Activated CD4-positive, alpha-beta T cell treated with anti-CD3 and anti-CD28 coated beads, Interleukin-2, amount 10 ng/mL, durations not matched to agents 24 days and 14 days (primary cell): ENCODE data around the gene AGRP. TPM values are rescaled to one million over a fixed set of nuclear protein-coding genes. Genes with fewer than 3 reads are reported as not detected.

Experiments used
- DNase-seq: peaks from one replicate; pipeline ENCODE4 v3.0.0; 2022
- H3K27ac Mint-ChIP-seq: one replicate; pipeline ENCODE4 v1.8.0; 2022; ENCODE audit warnings: mild to moderate bottlenecking, mixed read lengths
- H3K27me3 Mint-ChIP-seq: one replicate; pipeline ENCODE4 v1.8.0; 2022; ENCODE audit warnings: mixed read lengths
- H3K36me3 Mint-ChIP-seq: one replicate; pipeline ENCODE4 v1.8.0; 2022; ENCODE audit warnings: low read depth, mild to moderate bottlenecking, mixed read lengths
- H3K4me1 Mint-ChIP-seq: one replicate; pipeline ENCODE4 v1.8.0; 2021; ENCODE audit warnings: mixed read lengths
- H3K4me3 Mint-ChIP-seq: one replicate; pipeline ENCODE4 v1.8.0; 2022; ENCODE audit warnings: mild to moderate bottlenecking, moderate library complexity, mixed read lengths
- H3K9me3 Mint-ChIP-seq: one replicate; pipeline ENCODE4 v1.8.0; 2021; ENCODE audit warnings: mixed read lengths
- intact Hi-C: fragments of 100-400 bp; cut with micrococcal nuclease; formaldehyde crosslinking; loops from one replicate; pipeline ENCODE4 v1.15.1; 2023
- total RNA-seq: library from RNA; stranded (reverse); gene quantifications from 2 replicates; pipeline ENCODE4 v1.2.3, GENCODE V29; 2022

AGRP gene
- total RNA-seq, 1 donor from 2014 or later = not detected

GRCh38 chr16:67486805-67487204 is 3.5 kb upstream of the AGRP start:
- H3K4me1 Mint-ChIP-seq = peaks cover 18% of the 10 kb centered on the region
- peaks cover 8% of the 10 kb centered on the region for H3K36me3 Mint-ChIP-seq
- no peak overlapping the region for H3K4me3 Mint-ChIP-seq
- H3K27ac Mint-ChIP-seq = no peak overlapping the region
- DNase-seq = no peak
- intact Hi-C loops = loop anchor here (10.0 kb wide), 1 partner anchor 318 kb away; the partner anchor contains the start of genes RANBP10 and TSNAXIP1
- H3K9me3 Mint-ChIP-seq = no peaks in the 10 kb centered on the region
- H3K27me3 Mint-ChIP-seq = no peaks in the 10 kb centered on the region

GRCh38 chr16:67483731-67484525 is 581 bp upstream of the AGRP start:
- intact Hi-C loops = loop anchor here (5.0 to 10.0 kb wide), 2 partner anchors 321 to 453 kb away; partner anchors contain the start of genes PSMB10, RANBP10 and TSNAXIP1
- DNase-seq = no peak
- no peaks in the 10 kb centered on the region for H3K27me3 Mint-ChIP-seq
- no peak overlapping the region for H3K4me3 Mint-ChIP-seq
- peaks cover 22% of the 10 kb centered on the region for H3K4me1 Mint-ChIP-seq
- H3K27ac Mint-ChIP-seq = no peak overlapping the region
- H3K36me3 Mint-ChIP-seq = peaks cover 6% of the 10 kb centered on the region
- H3K9me3 Mint-ChIP-seq = no peaks in the 10 kb centered on the region

- peaks cover 4% of the 10 kb centered on the region for H3K36me3 Mint-ChIP-seq
- H3K27me3 Mint-ChIP-seq = no peaks in the 10 kb centered on the region
- DNase-seq = peak; percentile 64
- H3K4me1 Mint-ChIP-seq = peaks cover 17% of the 10 kb centered on the region
- H3K9me3 Mint-ChIP-seq = no peaks in the 10 kb centered on the region
- intact Hi-C loops = loop anchor here (5.0 to 10.0 kb wide), 2 partner anchors 322 to 455 kb away; partner anchors contain the start of genes PSMB10, RANBP10 and TSNAXIP1
- peak overlapping the region; percentile 100 for H3K4me3 Mint-ChIP-seq
- peak overlapping the region; percentile 97 for H3K27ac Mint-ChIP-seq
Measured at GRCh38 chr16:67482233-67482924, 968 bp downstream of the AGRP start.

- intact Hi-C loops = loop anchor here (1.0 to 10.0 kb wide), 8 partner anchors 33 to 456 kb away; partner anchors contain the start of genes ACD, CARMIL2, CTCF and FHOD1
- peak; percentile 88 for DNase-seq
- Mint-ChIP-seq H3K4me3 (peak overlapping the region; percentile 100), H3K4me1 (peaks cover 17% of the 10 kb centered on the region), H3K36me3 (peaks cover 4% of the 10 kb centered on the region), H3K9me3 (no peaks in the 10 kb centered on the region), H3K27ac (peak overlapping the region; percentile 97), H3K27me3 (no peaks in the 10 kb centered on the region)
Measured at GRCh38 chr16:67481561-67482232, 1.6 kb downstream of the AGRP start.

GRCh38 chr16:67480833-67481560 is 2.4 kb downstream of the AGRP start, which contains the start of gene ATP6V0D1:
TSS of gene ATP6V0D1 (minus strand) at chr16:67481157. CDS start at chr16:67481086, 71 bp downstream.
- H3K4me1 Mint-ChIP-seq = peaks cover 17% of the 10 kb centered on the region
- no peaks in the 10 kb centered on the region for H3K9me3 Mint-ChIP-seq
- intact Hi-C loops = loop anchor here (1.0 to 10.0 kb wide), 8 partner anchors 33 to 456 kb away; partner anchors contain the start of genes ACD, CARMIL2, CTCF and FHOD1
- H3K36me3 Mint-ChIP-seq = peaks cover 4% of the 10 kb centered on the region
- H3K27ac Mint-ChIP-seq = peak within 1 kb of the TSS; percentile 97
- DNase-seq = peak; percentile 100
- no peaks in the 10 kb centered on the region for H3K27me3 Mint-ChIP-seq
- H3K4me3 Mint-ChIP-seq = peak within 1 kb of the TSS; percentile 100

- no peak for DNase-seq
Measured at GRCh38 chr16:67477960-67478554, 5.3 kb downstream of the AGRP start.

GRCh38 chr16:67474551-67475455 is 8.5 kb downstream of the AGRP start:
- Mint-ChIP-seq H3K9me3 (no peaks in the 10 kb centered on the region), H3K36me3 (peaks cover 1% of the 10 kb centered on the region), H3K27me3 (no peaks in the 10 kb centered on the region), H3K4me3 (no peak overlapping the region), H3K4me1 (peaks cover 9% of the 10 kb centered on the region), H3K27ac (no peak overlapping the region)
- no peak for DNase-seq
- intact Hi-C loops = no loop called here

More at GRCh38 chr16:67477960-67478554, 5.3 kb downstream of the AGRP start:
- no peak overlapping the region for H3K4me3 Mint-ChIP-seq
- no peaks in the 10 kb centered on the region for H3K27me3 Mint-ChIP-seq
- H3K4me1 Mint-ChIP-seq = peaks cover 15% of the 10 kb centered on the region
- H3K9me3 Mint-ChIP-seq = no peaks in the 10 kb centered on the region
- peaks cover 1% of the 10 kb centered on the region for H3K36me3 Mint-ChIP-seq
- H3K27ac Mint-ChIP-seq = no peak overlapping the region
- intact Hi-C loops = no loop called here

GRCh38 chr16:67471758-67472384 is 11.5 kb downstream of the AGRP start:
- no peaks in the 10 kb centered on the region for H3K27me3 Mint-ChIP-seq

GRCh38 chr16:67470359-67470758 is 13.0 kb downstream of the AGRP start:
- DNase-seq = no peak
- Mint-ChIP-seq H3K27ac (no peak overlapping the region), H3K4me3 (no peak overlapping the region), H3K4me1 (peaks cover 6% of the 10 kb centered on the region), H3K36me3 (no peaks in the 10 kb centered on the region), H3K27me3 (no peaks in the 10 kb centered on the region), H3K9me3 (no peaks in the 10 kb centered on the region)
- intact Hi-C loops = no loop called here

More at GRCh38 chr16:67471758-67472384, 11.5 kb downstream of the AGRP start:
- H3K4me3 Mint-ChIP-seq = no peak overlapping the region
- no peaks in the 10 kb centered on the region for H3K36me3 Mint-ChIP-seq
- H3K9me3 Mint-ChIP-seq = no peaks in the 10 kb centered on the region
- intact Hi-C loops = no loop called here
- H3K4me1 Mint-ChIP-seq = peaks cover 6% of the 10 kb centered on the region
- no peak overlapping the region for H3K27ac Mint-ChIP-seq
- DNase-seq = no peak

GRCh38 chr16:67468731-67469130 is 14.6 kb downstream of the AGRP start:
- no peaks in the 10 kb centered on the region for H3K9me3 Mint-ChIP-seq
- intact Hi-C loops = no loop called here
- H3K27me3 Mint-ChIP-seq = no peaks in the 10 kb centered on the region
- H3K4me3 Mint-ChIP-seq = no peak overlapping the region
- H3K4me1 Mint-ChIP-seq = peaks cover 4% of the 10 kb centered on the region
- H3K36me3 Mint-ChIP-seq = no peaks in the 10 kb centered on the region
- no peak overlapping the region for H3K27ac Mint-ChIP-seq
- DNase-seq = no peak

- Mint-ChIP-seq H3K36me3 (peaks cover under 1% of the 10 kb centered on the region), H3K4me1 (peaks cover 1% of the 10 kb centered on the region), H3K27ac (no peak overlapping the region), H3K4me3 (no peak overlapping the region), H3K27me3 (no peaks in the 10 kb centered on the region), H3K9me3 (no peaks in the 10 kb centered on the region)
- intact Hi-C loops = no loop called here
- DNase-seq = no peak
Measured at GRCh38 chr16:67466581-67466980, 16.8 kb downstream of the AGRP start.

GRCh38 chr16:67464565-67464964 is 18.8 kb downstream of the AGRP start:
- DNase-seq = no peak
- Mint-ChIP-seq H3K4me3 (no peak overlapping the region), H3K9me3 (no peaks in the 10 kb centered on the region), H3K36me3 (peaks cover 2% of the 10 kb centered on the region), H3K27me3 (no peaks in the 10 kb centered on the region), H3K27ac (no peak overlapping the region), H3K4me1 (peaks cover 1% of the 10 kb centered on the region)
- intact Hi-C loops = no loop called here
